GM20431 (cell line): ENCODE data around the gene PITX2.

Source experiments
- in situ Hi-C: fragments of 300-500 bp; cut with MseI, MboI; formaldehyde crosslinking; loops from one replicate; pipeline ENCODE4 v1.15.0; 2020; ENCODE audit warnings: low sequenced_read_pairs; ENCODE audit not compliant: unreplicated experiment

Gene PITX2

GRCh38 chr4:110637408-110638088, 14.7 kb upstream of the PITX2 start:
- in situ Hi-C loops = loop anchor here (25.0 kb wide), 2 partner anchors 325 to 1400 kb away; no protein-coding TSS in a partner anchor

GRCh38 chr4:110636680-110637407, 14.0 kb upstream of the PITX2 start:
- in situ Hi-C loops = loop anchor here (25.0 kb wide), 2 partner anchors 325 to 1400 kb away; no protein-coding TSS in a partner anchor

- in situ Hi-C loops = loop anchor here (25.0 kb wide), 2 partner anchors 326 to 1401 kb away; no protein-coding TSS in a partner anchor
Observed at GRCh38 chr4:110636171-110636679, 13.3 kb upstream of the PITX2 start.

DNA sequence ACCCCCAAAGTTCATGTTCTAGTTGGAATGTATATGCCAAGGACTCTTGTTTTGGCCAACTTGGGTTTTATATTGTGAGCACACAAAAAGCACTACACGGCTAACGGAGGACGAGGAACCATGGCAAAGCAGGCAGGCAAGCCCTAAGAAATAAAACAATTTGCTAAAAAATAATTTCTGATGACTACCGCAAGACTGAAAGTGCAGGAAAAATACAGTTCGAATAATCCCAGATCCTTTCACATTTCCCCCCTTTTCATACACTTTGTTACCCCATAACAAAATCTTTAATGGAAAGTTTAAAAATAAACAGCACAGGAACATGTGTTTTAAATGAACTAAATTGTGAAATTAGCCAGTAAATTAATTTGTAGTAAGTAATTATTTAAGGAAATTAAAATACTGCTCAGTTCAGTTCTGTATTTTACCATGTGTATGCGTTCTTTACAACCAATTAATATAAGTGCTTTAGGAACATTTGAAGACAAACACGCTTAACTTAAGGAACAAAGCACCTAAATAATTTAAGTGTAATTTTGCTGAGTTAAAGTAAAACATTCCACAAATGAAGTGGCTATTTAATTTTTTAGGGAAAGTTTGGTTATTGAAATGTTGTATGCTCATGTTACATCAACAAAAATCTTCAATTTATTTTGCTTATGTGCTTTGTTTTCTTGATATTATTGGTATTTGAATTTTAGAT, 12.4 kb upstream of the PITX2 start:
- in situ Hi-C loops = loop anchor here (25.0 kb wide), 2 partner anchors 327 to 1402 kb away; no protein-coding TSS in a partner anchor

GRCh38 chr4:110634350-110635162, 11.7 kb upstream of the PITX2 start:
- in situ Hi-C loops = loop anchor here (25.0 kb wide), 2 partner anchors 328 to 1403 kb away; no protein-coding TSS in a partner anchor

DNA sequence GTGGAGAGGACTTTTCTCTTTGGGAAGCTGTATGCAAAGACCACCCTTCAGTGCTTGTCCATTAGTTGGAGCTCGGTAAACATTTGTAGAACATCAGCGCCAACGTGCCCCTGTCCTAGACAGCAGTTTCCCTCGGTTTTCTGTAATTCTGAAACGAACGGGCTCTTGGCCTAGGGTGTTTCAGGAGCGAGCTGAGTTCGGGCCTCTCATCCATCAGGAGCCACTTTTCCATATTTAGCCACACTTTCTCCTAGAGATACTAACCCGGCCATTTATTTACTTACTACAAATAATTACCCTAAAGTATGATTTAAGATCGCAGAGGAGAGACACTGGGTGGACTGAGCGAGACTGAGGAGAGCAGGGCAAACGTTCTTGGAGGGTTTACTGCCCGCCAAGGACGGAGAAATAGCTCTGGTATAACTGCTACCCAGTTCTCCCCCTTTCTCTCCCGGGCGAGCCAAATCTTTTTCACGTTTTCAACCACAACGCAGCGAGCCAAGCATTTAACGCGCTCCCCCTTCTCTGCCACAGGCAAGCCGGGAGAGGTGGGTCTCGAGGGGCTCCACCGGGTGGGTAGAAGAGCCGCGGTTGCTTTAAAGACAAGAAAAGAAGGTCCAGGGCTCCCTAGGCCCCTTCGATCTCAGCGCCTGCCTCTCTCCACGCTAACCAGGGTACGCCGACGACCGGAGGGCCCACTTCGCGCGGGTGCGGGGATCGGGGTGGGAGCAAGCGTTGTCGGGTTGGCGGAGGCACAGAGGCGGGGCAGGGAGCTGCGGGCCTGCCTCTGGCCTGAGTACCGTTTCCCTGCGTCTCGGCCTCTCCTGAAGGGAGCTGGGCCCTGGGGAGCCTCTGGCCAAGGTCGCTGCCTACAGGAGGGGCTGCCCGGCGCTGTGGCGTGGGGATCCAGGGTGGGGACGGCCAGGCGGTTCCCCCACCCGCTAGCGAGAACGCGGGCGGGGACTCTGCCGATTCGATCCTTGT, 10.8 kb upstream of the PITX2 start:
- in situ Hi-C loops = loop anchor here (25.0 kb wide), 2 partner anchors 329 to 1404 kb away; no protein-coding TSS in a partner anchor

DNA sequence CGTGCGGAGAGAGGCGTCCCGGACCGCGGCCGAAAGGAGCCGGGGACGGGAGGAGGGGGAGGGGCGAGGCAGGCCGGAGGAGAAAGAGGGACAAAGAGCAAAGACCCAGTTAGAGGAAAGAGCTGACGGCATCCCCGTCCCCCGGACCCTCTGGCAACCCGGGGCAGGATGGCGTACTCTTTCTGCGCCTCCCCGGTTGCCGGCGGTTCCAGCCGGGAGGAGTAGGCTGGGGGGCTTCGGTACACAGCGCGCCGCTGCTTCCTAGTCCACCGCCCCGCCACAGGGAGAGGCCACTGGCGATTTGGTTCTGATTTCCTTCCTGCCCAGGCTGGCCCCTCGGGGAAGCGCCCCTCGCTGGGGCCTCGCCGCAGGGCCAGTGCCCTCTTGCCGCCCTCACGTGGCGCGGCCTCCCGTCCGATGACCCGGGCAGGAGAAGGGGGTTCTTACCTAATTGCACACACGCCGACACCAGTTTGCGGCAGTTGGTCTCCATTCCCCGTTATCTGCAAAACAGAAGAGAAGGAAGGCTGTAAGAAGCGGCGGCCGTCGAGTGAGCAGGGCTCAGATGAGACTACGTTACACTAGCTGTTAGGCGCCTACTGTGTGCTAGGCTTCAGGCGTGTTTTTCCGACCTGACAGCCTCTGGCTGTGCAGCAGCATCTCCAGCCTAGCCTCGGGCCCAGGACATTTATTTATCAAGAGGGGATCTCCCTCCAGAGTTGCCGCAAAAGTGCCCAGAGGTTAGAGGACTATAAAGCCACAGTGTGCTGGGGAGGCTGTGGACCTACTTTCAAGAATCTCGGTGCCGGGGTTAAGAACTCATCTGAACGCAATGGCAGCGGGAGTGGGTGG, 9.9 kb upstream of the PITX2 start:
- in situ Hi-C loops = loop anchor here (25.0 kb wide), 2 partner anchors 330 to 1405 kb away; no protein-coding TSS in a partner anchor

GRCh38 chr4:110631584-110632505, 9.0 kb upstream of the PITX2 start:
- in situ Hi-C loops = loop anchor here (25.0 kb wide), 2 partner anchors 330 to 1405 kb away; no protein-coding TSS in a partner anchor

DNA sequence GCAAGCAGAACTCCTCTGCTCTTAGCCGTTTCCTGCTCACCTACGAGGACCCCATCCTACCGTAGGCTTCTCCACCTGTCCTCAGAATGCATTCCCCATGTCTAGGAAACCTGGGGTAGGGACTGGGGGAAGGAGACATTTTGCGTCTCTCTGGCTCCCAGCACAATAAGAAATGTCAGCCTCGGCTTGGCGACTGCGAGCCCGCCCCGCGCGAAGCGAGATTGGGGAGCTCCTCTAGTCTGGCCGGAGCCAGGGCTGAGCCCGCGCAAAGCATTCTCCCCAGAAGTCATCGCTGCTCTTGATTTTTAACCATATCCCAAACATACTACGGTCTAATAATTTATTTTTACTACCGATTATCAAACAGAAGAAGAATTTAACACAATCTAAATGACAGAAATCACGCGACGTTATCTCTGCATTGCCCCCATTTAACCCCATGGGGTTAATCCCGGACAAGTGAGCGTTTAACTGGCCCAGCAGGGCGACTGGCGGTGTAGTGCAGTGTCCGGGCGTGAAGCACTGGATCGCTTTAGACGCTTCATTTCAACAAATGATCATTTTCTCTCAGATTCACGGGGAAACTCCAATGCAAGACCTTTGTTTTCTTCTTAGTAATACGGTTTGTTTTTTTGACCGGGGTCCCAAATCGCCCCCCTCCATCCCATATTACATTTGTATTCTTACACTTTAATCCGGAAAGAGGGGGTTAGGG, 8.0 kb upstream of the PITX2 start:
- in situ Hi-C loops = loop anchor here (25.0 kb wide), 2 partner anchors 331 to 1406 kb away; no protein-coding TSS in a partner anchor

DNA sequence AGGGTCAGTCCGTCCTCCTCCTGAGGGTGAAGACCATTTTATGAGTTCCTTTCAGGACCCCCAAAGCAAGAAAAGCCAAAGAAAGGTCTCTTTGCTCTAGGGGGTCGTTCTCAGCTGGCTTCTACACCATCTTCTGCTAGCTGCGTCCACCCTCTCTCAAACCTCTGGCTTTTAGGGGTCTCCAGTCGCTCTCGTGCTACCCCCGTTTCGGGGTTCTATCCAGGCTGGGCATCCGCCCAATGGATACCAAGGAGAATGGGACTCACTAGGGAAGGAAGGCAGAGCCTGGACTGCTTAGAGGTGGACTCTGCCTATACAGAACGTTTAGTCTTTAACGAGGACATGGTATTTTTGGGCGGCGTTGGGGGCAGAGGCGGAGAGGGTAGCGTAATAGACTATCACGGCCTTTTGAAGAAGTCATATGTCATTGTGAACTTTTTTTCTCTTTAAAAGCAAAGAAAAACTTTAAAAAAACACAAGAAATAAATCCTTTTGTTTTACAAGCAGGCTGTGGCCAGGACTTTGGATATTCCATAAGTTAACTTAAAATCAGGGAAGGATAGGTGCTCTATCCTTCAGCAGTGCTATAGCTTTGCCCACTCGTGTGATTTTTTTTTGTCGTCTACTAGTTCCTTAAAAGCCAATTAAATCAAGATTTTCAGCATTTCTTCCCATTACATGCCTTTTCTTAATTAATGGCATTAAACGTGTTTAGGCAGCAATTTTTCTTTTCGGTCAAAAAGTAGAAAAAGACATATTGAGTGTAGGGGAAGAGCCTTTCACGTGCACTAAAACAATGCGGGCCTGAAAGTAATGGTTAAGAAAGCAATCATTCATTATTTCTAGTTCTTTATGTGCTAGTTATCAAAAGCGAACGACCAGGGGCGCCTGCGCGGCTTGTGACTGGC, 7.2 kb upstream of the PITX2 start:
- in situ Hi-C loops = loop anchor here (25.0 kb wide), 2 partner anchors 332 to 1407 kb away; no protein-coding TSS in a partner anchor

DNA sequence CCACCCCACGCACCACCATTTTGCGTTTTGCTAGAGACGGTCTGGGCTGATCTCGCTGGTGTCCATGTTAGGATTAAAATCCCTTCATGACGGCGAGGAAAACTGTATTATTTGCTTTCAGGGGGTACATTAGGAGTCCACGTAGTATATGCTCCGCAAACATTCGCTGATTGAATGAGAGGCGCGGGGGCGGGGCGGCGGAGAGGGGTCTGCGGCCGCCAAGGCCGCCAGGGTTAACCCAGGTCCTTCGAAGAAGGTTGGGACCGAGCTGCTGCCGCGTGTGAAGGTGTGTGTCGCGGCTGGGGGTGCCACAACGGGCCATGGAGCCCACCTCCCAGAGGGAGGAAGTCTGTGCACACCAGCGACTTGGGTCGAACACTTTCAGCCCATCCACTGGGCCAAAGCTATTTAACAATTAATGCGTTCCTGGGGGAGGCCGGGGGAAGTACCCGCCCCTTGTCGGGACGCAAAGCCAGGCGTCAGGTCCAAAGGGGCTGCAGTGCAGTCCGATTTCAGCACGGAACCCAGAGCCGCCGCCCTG, 6.4 kb upstream of the PITX2 start:
- in situ Hi-C loops = loop anchor here (25.0 kb wide), 2 partner anchors 333 to 1408 kb away; no protein-coding TSS in a partner anchor

DNA sequence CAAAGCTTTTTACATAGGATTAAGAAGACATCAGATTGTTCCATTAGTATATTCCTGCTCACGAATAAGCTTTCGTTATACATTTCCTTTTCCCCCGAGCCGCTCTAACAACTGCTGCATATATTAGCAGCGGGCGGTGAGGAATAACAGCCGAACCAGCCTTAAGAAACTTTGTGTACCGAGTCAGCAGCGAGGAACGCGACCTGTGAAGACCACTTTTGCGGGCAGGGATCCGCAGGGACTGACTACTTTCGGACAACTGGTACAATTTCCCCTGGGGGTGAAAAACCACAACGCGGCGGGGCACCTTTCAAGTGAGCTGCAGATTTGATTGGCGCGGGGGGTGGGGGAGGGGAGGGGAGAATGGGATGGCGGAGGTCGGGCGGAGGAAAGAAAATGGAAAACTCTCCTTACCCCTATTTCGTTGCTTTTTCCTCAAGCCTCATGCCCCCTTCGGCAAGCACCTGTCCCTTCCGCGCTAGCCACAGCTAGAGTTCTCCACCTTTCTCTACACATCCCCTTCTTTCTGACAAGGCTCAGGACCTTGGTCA, 5.9 kb upstream of the PITX2 start:
- in situ Hi-C loops = loop anchor here (25.0 kb wide), 2 partner anchors 334 to 1409 kb away; no protein-coding TSS in a partner anchor

GRCh38 chr4:110627977-110628662, 5.2 kb upstream of the PITX2 start:
- in situ Hi-C loops = loop anchor here (25.0 kb wide), 2 partner anchors 334 to 1409 kb away; no protein-coding TSS in a partner anchor
